SK-N-SH (cell line): ENCODE results near the gene ACTN4.
A peak's percentile ranks its signal among the peaks of the same experiment; 100 is the strongest.

Source experiments
- CTCF ChIP-seq: fragments of 200-600 bp; sonication (generic); IDR thresholded peaks from 2 replicates; pipeline ENCODE4 v1.6.1; 2017; ENCODE audit warnings: antibody characterized with exemption, mild to moderate bottlenecking, moderate library complexity
- EP300 ChIP-seq, 2 experiments: IDR thresholded peaks; 2 replicates each; pipeline versions ENCODE4 v1.4.0 to v1.6.1; 2012; ENCODE audit warnings: borderline replicate concordance in 1 of 2, low read depth in 1 of 2, low read length in 1 of 2
- EZH2phosphoT487 ChIP-seq: fragments of 200-600 bp; sonication (generic); IDR thresholded peaks from 2 replicates; pipeline ENCODE4 v1.6.1; 2017; ENCODE audit warnings: low read depth, mixed run types, mild to moderate bottlenecking, antibody characterized with exemption, moderate library complexity, borderline replicate concordance
- MAX ChIP-seq: IDR thresholded peaks from 2 replicates; pipeline ENCODE4 v1.4.0; 2012; ENCODE audit warnings: low read depth
- MXI1 ChIP-seq: IDR thresholded peaks from 2 replicates; pipeline ENCODE4 v1.6.1; 2012; ENCODE audit warnings: mild to moderate bottlenecking, low read depth, low read length, improper control_type of control experiment
- NRF1 ChIP-seq: IDR thresholded peaks from 2 replicates; pipeline ENCODE4 v1.6.1; 2012; ENCODE audit warnings: low read depth, mild to moderate bottlenecking, low read length
- POLR2AphosphoS5 ChIP-seq: IDR thresholded peaks from 2 replicates; pipeline ENCODE4 v1.6.1; 2012; ENCODE audit warnings: low read depth, low read length
- RAD21 ChIP-seq: IDR thresholded peaks from 2 replicates; pipeline ENCODE4 v1.6.1; 2012; ENCODE audit warnings: mild to moderate bottlenecking, low read length
- RFX5 ChIP-seq: IDR thresholded peaks from 2 replicates; pipeline ENCODE4 v1.6.1; 2012; ENCODE audit warnings: mild to moderate bottlenecking, improper control_type of control experiment, low read length
- TCF12 ChIP-seq: IDR thresholded peaks from 2 replicates; pipeline ENCODE4 v1.4.0; 2012
- USF1 ChIP-seq: IDR thresholded peaks from 2 replicates; pipeline ENCODE4 v1.4.0; 2012; ENCODE audit warnings: low read depth, borderline replicate concordance
- USF2 ChIP-seq: fragments of 150-350 bp; IDR thresholded peaks from 2 replicates; pipeline ENCODE4 v1.6.1; 2017; ENCODE audit warnings: antibody characterized with exemption, low read length, low read depth, borderline replicate concordance
- YY1 ChIP-seq: IDR thresholded peaks from 2 replicates; pipeline ENCODE4 v1.4.0; 2012; ENCODE audit warnings: low read depth, mild to moderate bottlenecking
- TF ChIP-seq, protein P1 (sequence below): IDR thresholded peaks from 2 replicates; pipeline ENCODE4; 2012

DNA sequence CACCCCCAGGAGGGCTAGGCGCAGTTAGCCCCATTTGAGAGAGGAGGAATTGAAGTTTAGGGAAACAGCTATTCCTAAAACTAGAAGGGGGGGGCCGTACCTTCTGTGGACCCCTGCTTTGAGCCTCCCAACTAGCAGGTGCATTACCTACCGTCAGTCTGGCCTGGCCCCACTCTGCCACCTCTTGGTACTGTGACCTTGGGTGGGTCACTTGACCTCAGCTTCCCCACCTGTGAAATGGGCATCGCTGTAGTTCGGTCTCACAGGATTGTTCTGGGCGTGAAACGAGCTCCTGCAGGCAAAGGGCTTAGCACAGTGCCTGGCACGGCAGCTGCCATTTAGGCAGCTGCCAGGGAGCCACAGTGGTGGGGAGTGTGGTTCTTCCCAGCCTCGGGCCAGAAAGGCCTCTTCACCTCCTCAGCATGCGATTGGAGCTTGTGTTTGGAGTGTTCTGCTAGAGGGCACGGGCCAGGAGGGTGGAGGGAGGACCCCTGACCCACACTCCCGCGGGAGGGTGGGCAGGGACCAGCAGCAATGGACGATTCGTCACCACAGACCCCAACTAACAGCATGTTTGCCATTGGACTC is 64.8 kb downstream of the ACTN4 start:
- TF ChIP-seq CTCF (no peak), POLR2AphosphoS5 (0 out of 2 replicates have a peak, but pooled peaks have one; percentile 24), EZH2phosphoT487 (no peak), RFX5 (no peak), RAD21 (no peak), MXI1 (no peak), YY1 (no peak), USF2 (no peak), NRF1 (no peak), MAX (no peak), EP300 (IDR thresholded peaks at IDR 0.05; ENCODE audit: borderline replicate concordance in 1 of 2, low read depth in 1 of 2, low read length in 1 of 2) (no peak), TCF12 (no peak), USF1 (no peak)
- TF ChIP-seq, protein P1, sequence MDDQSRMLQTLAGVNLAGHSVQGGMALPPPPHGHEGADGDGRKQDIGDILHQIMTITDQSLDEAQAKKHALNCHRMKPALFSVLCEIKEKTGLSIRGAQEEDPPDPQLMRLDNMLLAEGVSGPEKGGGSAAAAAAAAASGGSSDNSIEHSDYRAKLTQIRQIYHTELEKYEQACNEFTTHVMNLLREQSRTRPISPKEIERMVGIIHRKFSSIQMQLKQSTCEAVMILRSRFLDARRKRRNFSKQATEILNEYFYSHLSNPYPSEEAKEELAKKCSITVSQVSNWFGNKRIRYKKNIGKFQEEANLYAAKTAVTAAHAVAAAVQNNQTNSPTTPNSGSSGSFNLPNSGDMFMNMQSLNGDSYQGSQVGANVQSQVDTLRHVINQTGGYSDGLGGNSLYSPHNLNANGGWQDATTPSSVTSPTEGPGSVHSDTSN: no peak
